NCI-H187 (cell line): ENCODE data around the gene ARHGAP4.

Experiments
- DNase-seq, 2 experiments: peaks; one replicate each; lab custom pipeline; 2025; lab: John Stamatoyannopoulos, UW

The ARHGAP4 gene

GRCh38 chrX:153867671-153868070 lies 58.4 kb downstream of the ARHGAP4 start:
- no peak for DNase-seq

GRCh38 chrX:153867139-153867538 lies 58.9 kb downstream of the ARHGAP4 start:
- no peak for DNase-seq

DNA sequence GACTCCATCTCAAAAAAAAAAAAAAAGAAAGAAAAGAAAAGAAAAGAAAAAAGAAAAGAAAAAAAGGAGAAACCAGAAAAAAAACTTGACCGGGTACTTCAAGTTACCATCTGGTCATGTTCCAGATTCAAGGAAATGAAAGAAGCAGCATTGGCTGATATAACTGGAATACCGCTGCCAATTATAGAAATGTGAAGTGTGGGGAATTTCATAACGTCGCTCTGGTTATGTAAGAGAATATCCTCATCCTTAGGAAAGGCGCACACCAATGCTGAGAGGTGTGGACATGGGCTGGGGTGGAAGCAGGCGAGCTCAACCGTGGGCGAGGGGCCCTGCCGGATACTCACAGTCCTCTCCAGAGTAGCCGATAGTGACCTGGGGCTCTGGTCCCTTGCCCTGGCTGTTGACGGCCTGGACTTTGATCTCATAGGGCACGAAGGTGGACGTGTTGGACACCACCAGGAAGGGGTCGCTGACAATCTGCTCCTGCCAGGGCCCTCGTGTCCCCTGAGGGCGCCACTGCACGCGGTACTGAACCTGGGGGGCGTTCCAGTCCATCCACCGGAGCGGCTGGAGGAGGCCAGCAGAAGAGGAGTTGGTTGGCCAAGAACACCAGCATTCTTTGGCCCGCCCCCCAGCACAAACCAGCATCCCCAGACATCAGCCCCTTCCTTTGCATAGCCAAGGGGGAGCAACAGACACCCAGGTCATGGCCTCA lies 59.6 kb downstream of the ARHGAP4 start:
- DNase-seq, result no peak

DNA sequence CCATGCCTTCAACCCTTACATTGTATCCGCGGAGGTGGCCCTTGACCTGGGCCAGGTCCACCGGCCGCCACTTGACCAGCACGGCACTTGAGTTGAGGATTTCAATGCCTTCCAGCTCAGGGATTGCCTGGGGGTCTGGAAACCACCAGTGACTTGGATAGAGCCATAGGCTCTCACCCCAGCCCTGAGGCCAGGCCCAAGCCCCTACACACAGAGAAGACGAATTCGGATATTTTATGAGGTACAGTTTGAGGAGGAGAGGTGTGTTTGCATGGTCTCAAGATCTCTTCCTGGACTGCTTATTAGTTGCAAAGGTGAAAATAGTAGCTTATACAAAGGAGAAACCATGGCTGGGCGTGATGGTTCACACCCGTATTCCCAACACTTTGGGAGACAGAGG lies 60.4 kb downstream of the ARHGAP4 start:
- DNase-seq, result no peak

- DNase-seq, result no peak
Observed at GRCh38 chrX:153865321-153865580, 60.8 kb downstream of the ARHGAP4 start.

GRCh38 chrX:153864561-153865320 lies 61.3 kb downstream of the ARHGAP4 start:
- DNase-seq, result no peak

DNA sequence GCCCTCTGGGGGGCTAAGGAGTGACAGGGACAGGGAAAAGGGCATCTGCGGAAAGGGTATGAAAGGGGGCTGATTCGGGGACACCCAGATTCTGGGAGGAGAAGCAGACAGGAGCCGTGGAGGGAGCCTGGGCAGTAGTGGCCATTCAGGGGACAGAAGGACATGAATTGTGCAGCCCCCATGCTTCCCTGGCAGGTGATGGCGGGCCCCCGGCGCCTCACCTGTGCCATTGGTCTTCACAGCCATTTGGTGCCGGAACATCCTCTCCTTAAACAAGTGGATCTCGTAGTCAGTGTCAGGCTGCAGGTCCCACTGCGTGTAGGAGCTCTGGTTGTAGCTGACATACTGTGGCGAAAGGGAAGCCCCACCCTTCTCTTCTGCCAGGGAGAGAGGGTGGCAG lies 62.0 kb downstream of the ARHGAP4 start:
- no peak for DNase-seq

DNA sequence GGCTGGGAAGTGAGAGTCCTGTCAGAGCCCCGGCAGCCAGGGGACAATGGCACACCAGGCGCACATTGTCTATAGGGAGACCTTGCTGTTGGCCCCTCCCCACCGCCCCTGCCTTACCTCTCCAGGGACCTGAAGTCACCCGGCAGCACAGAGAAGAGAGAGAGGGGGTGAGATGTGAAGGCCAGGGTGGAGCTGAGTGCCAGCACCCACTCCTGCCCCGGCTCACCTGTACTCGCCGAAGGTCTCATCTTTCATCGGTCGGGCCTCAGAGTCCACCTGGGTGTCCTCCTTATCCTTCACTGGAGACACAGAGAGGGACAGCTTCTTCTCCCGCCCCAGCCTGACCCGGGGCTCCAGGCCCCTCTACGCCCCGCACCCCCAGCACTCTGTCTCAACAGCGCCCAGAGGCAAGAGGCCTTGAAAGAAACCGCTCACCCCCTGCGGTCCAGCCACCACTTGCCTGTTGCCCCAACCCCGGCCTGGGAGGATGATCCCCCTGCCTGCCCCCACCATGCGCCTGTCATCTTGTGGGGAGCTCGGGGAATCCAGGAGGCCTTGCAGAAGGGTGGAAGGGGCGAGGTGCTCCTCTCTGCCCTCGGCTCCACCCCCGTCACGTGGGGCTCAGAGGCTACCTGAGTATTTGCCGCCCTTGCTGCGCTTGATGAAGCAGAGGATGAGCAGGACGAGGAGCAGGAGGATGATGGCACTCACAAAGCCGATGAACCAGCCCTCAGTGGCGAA lies 62.6 kb downstream of the ARHGAP4 start:
- no peak for DNase-seq

DNA sequence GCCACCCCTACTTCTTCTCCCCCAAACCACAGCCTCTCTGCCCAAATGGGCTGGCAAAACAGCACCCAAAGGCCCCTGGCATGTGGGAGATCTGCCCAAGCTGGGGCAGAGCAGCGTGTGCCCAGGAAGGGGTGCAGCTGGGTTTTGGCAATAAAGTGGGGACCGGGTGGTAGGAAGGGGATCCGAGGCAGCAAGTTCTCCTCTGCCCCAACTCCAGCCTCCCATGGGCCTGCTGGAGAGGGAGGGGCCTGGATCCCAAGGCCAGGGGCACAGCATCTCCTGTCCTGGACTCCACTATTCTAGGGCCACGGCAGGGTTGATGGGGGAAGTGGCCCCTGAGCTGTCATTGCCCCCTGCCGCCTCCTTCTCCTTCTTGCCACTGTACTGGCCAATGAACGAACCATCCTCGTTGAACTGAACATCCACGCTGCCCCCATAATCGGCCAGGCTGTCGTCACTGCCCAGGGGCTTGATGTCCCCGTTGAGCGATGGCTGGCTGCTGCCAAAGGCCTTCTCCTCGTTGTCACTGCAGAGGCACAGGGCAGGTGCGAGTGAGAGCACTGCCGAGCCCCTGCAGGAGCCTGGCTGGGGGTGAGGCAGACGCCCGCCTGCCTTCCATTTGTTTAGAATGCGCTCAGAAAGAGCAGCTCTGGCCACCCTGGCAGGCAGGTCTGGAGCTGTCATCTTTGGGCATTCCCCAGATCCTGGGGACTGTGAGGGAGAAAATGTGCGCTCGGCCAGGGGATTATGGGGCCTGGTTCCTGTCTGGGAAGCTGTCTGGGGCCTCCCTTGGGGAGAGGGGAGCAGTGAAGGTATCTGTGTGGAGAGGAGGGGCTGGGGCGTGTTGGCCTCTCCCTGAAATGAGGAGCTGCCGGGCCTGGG lies 63.5 kb downstream of the ARHGAP4 start:
- DNase-seq, result no peak

DNA sequence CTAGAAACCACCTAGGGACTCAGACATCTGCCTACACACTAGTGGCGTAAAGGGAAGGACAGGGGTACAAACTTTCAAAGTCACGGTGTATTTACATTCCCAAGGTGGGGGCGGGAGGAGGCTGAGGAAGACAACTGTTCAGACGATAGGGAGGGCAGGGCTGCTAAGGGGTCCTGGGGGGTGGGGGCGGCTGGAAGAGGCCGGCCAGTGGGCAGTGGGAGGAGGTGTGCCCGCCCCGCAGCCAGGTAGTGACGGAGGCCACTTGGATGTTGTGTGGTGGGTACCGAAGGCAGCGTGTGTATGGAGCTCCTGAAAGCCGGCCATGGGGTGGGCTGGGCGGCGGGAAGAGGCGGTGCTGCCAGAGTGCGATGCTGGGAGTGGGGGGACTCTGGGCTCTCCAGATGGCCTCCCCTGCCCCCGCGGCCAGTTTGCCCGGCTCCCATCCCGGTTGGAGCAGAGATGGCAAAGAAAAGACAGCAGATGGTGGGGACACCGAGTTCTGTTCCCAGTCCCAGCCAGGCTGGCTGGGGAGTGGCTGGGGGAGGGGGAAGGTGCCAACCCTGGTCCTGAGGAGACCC lies 64.2 kb downstream of the ARHGAP4 start:
- no peak for DNase-seq

DNA sequence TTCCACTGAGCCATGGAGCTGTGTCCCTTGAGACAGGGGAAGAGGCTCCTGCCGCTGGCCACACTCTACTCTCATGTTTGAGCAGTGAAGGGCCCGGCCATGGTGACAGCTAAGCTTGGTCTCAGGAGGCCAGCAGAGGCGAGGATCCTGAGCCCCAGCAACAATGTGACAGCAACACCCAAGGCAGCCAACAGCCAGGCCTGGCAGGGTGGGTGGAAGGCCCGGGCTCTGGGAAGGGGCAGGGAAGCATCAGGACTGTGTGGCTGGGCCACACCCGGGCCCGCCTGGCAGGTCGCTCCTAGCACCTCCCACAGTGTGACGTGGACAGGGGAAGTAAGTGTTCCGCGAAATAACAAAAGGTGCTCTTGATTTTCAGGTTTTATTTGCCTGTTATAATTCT lies 64.9 kb downstream of the ARHGAP4 start:
- DNase-seq, result no peak
